ENCODE results near the gene CLMN. TPM values are rescaled to one million over a fixed set of nuclear protein-coding genes. Genes with fewer than 3 reads are reported as not detected.

The CLMN gene
- total RNA-seq: 1 to 10 TPM; 2.6 to 3.5 TPM

DNA sequence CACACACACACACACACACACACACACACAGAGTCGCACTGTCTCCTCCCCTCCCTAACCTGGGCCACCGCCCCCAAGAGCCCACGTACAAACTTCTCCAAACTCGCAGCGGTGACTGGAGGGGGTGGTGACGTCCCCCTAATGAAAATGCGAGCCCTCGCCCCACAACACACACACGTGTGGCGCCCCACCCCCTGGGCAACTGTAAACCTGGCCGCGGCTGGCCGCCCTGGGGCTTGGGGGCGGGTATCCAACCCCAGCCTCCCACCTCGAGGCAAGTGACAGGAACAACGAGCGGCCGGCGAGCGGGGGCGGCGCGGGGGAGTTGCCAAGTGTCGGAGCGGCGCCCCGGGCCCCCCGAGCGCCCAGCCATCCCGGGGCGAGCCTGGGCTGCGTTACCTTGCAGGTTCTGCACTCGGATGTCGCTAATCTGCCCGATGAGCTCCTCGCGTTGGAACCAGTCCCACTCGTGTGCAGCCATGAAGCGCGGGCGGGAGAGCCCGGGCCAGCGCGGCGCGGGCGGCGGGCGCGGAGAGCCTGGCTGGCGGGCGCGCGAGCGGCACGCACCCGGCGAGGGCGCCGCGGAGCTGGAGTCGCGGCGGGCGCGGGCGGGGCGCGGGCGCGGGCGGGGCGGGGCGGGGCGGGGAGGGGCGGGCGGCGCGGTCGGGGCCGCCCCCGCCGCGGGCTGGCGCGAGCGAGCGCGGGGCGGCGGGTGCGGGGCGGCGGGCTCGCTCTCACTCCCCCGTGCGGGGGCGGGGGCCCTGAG is at the start of gene CLMN:
CLMN (minus strand) TSS at position 597 of the 766 bp plus-strand sequence; CDS start at position 481, 116 bp downstream.
- Mint-ChIP-seq H3K4me1 (ENCODE audit: low read depth in 2 of 2) (peaks cover 4 to 10% of the 10 kb centered on the region in 2 donors), H3K27ac (no peak within 1 kb of the TSS), H3K27me3 (peaks cover 32 to 39% of the 10 kb centered on the region in 2 donors), H3K4me3 (peak within 1 kb of the TSS; percentile 62), H3K36me3 (no peaks in the 10 kb centered on the region), H3K9me3 (no peaks in the 10 kb centered on the region)
- ATAC-seq (peak; percentile 59 to 76), DNase-seq (ENCODE audit: low spot score) (no peak)

DNA sequence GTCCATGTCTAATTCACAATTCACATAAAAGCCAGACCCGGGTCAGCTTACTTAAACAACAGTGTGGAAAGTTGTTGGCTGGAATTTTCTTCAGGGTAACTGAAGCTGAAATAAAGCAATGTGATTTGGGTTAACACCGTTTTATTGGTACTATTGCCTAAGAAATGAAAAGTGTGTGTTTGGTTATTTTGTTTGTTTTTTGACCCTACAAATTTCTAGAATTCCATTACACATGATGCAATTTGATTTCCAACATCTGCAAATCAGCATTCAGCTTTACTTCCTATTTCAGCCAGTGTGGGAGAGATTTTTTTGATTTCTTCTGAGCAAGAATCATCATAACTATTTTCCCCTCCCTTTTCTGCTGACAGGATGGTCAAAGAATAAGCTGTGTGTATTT is 45.7 kb upstream of the CLMN start:
- H3K4me1 Mint-ChIP-seq (ENCODE audit: low read depth in 2 of 2): no peaks in the 10 kb centered on the region

DNA sequence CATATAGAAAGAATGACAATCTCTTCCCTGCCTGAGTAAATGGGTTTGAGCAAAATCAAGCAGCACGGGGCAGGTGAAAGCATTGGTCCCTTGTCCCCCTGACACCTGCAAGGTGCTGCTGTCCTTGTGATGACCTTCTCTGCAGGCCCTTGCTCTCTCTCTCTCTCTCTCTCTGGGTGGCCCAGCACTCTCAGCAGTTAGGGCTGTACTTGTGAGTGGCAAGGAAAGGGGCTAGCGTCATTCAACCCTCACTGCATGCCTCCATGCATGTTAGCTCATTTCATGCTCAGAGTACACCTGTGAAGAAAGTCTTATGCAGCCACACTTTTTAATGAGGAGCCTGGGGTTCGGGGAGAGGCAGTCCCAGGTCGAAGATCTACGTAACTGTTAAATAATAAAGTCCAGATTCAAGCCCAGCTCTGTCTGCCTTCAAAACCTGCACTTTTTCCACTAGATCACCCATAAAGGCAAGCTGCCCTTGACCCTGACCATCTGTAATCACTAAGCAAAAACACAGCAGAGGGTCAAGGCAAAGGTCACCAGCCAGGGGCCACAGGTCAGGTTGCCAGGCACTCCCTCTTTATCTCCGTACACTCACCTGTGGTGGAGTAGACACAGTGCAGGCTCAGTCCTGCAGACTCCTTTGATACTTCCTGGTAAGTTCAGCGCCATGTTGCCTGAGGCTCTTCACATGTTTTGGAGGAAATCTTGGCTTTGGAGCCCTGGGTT is 44.9 kb upstream of the CLMN start:
- no peak for DNase-seq (ENCODE audit: low spot score)
- Mint-ChIP-seq H3K4me3 (no peak overlapping the region), H3K9me3 (no peaks in the 10 kb centered on the region), H3K27ac (no peak overlapping the region), H3K4me1 (ENCODE audit: low read depth in 2 of 2) (no peaks in the 10 kb centered on the region), H3K27me3 (peaks cover 18 to 52% of the 10 kb centered on the region in 2 donors), H3K36me3 (no peaks in the 10 kb centered on the region)
- no peak for ATAC-seq

More for the DNA sequence above, 45.7 kb upstream of the CLMN start:
- no peak for ATAC-seq
- Mint-ChIP-seq H3K27me3 (peaks cover 18 to 51% of the 10 kb centered on the region in 2 donors), H3K4me3 (no peak overlapping the region), H3K36me3 (no peaks in the 10 kb centered on the region), H3K27ac (no peak overlapping the region), H3K9me3 (no peaks in the 10 kb centered on the region)
- no peak for DNase-seq (ENCODE audit: low spot score)

DNA sequence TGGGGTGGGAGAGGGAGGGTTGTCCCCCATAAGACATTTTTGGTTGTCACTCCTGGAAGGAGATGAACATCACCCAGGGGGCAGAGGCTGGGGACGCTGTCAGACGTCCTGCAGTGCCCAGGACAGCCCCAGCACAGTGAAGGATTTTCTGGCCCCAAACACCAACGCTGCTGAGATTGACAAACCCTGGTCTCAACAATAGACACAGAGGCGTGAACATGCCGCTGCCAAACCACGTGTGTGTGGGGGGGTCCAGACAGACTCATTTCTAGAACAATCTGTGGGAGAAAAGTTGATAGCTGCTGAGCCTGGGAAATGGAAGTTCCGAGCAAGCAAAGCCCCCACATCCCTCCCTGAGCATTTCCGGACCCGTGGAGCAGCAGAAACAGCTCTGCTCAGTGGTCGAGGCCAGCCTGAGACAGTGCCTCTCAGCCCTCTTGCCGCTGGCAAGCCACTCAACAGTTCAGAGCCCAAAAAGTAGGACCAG is 43.8 kb upstream of the CLMN start:
- ATAC-seq (peak in 1 of 2 donors; percentile 28), DNase-seq (ENCODE audit: low spot score) (no peak)
- Mint-ChIP-seq H3K4me1 (ENCODE audit: low read depth in 2 of 2) (no peaks in the 10 kb centered on the region), H3K27me3 (peaks cover 18 to 52% of the 10 kb centered on the region in 2 donors), H3K9me3 (no peaks in the 10 kb centered on the region), H3K27ac (no peak overlapping the region), H3K4me3 (no peak overlapping the region), H3K36me3 (no peaks in the 10 kb centered on the region)

DNA sequence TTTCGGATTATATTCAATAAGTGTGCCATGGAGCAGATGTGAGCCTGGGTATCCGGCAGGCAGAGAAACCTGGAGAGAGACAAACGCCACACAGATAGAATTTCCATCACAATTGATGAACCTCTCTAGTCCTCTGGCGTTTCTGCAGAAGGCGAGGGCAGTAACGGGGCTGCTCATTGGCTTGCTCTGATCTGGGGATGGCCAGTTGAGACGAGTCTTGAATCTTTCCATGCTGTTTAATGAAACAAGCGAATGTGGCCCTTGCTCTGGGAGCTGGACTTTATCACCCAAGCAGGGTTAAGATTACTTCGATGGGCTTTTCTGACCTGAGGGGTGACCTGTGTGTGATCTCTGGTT is 42.4 kb upstream of the CLMN start:
- peaks cover 18 to 45% of the 10 kb centered on the region in 2 donors for H3K27me3 Mint-ChIP-seq
- no peaks in the 10 kb centered on the region for H3K36me3 Mint-ChIP-seq
- no peaks in the 10 kb centered on the region for H3K4me1 Mint-ChIP-seq (ENCODE audit: low read depth in 2 of 2)
- no peak overlapping the region for H3K27ac Mint-ChIP-seq
- ATAC-seq (no peak), DNase-seq (ENCODE audit: low spot score) (no peak)
- H3K9me3 Mint-ChIP-seq: no peaks in the 10 kb centered on the region
- H3K4me3 Mint-ChIP-seq: no peak overlapping the region

GRCh38 chr14:95361373-95362137 is 41.8 kb upstream of the CLMN start:
- H3K9me3 Mint-ChIP-seq: no peaks in the 10 kb centered on the region
- ATAC-seq (peak; percentile 54 to 66), DNase-seq (ENCODE audit: low spot score) (peak; percentile 65)
- H3K27me3 Mint-ChIP-seq: peaks cover 18 to 41% of the 10 kb centered on the region in 2 donors
- H3K27ac Mint-ChIP-seq: no peak overlapping the region
- H3K36me3 Mint-ChIP-seq: no peaks in the 10 kb centered on the region
- H3K4me1 Mint-ChIP-seq (ENCODE audit: low read depth in 2 of 2): no peaks in the 10 kb centered on the region
- H3K4me3 Mint-ChIP-seq: no peak overlapping the region

DNA sequence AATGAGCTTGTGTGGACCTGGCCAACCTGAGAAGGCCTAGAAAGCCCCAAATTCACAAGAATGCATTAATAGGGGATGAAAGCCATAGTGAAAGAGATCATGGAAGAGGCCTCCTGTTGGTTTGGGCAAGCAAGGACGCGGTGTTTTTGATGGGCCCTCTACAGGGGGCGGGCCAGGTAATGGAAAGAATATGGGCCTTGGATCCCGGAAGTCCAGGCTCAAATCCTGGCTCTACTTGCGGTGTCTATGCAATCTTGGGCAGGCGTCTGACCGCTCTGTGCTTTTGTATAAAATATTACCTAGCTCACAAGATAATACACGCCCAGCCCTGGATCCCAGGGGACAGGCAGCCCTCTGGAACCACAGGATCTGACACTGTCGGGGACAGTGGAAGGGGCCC is 41.1 kb upstream of the CLMN start:
- no peaks in the 10 kb centered on the region for H3K4me1 Mint-ChIP-seq (ENCODE audit: low read depth in 2 of 2)
- no peaks in the 10 kb centered on the region for H3K36me3 Mint-ChIP-seq
- H3K9me3 Mint-ChIP-seq: no peaks in the 10 kb centered on the region
- H3K27ac Mint-ChIP-seq: no peak overlapping the region
- no peak overlapping the region for H3K4me3 Mint-ChIP-seq
- no peak for DNase-seq (ENCODE audit: low spot score)
- H3K27me3 Mint-ChIP-seq: peaks cover 13 to 34% of the 10 kb centered on the region in 2 donors
- ATAC-seq: no peak

DNA sequence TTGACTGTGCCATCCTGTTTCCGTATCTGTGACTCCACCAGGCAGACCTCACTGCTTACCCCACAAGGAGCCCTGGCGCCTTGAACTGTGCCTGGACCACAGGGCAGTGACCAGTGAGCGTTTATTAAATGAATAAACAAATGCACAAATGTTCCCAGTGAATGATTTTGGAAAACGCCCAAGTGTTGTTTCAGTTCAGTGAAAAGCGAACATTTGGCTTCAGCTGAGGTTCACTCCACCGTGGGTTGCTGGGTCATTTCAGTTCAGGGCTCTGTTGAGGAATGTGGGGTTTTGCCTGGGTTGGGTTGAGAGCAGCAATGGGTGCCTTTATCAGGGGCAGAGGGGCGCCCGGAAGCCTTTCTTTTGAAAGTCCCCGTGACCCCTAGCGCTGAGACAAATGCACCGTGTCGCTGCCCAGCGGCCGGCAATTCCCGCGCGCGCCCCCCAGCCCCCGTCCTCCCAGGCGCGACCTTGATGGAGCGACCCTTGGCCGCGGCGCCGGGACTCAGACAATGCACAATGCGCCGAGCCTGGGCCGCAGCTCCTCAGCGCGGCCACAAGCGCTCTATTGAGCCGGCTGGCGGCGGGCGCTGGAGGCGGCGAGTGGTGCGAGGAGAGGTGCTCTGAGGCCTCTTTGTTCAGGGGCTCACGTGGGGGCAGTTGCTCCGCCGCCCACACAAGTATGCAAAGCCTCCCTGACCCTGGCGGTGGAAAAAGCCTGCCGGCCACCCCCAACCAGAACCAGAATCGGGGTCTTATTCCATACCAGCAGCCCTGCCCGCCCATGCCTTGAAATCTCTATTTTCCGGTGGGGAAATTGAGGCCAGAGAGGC is 40.5 kb upstream of the CLMN start:
- no peak overlapping the region for H3K4me3 Mint-ChIP-seq
- H3K36me3 Mint-ChIP-seq: no peaks in the 10 kb centered on the region
- no peaks in the 10 kb centered on the region for H3K9me3 Mint-ChIP-seq
- H3K27ac Mint-ChIP-seq: no peak overlapping the region
- DNase-seq (ENCODE audit: low spot score): no peak
- ATAC-seq: no peak
- H3K27me3 Mint-ChIP-seq: peaks cover 11 to 30% of the 10 kb centered on the region in 2 donors
- no peaks in the 10 kb centered on the region for H3K4me1 Mint-ChIP-seq (ENCODE audit: low read depth in 2 of 2)

DNA sequence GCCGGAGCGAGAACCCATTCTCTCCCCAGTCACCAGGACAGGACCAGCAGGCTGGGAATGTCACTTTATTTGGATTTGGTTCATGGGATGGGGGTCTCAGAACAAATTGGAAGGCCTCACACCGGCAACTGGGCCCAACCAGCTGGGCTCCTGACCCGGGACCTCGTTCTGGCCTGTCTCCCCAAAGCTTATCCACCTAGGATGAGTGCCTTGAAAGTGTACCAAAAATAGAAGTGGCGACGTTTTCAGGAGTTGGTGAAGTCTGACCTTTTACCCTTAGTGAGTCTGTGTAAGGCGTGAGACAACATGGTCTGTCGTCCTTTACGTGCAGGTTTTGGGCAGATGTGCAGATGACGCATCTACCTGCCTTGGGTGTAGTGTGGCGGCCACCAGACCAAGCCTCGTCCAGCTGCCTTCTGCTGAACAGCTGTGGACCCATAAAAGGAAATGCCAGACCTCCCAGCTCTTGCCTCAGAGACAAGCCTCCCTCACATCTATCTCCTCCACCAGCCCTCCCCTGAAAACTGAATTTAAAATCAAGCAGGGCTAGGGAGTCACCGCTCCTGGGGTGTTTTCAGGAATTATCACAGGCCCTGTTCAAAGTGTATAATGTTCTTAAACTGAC is 36.6 kb upstream of the CLMN start:
- no peaks in the 10 kb centered on the region for H3K4me1 Mint-ChIP-seq (ENCODE audit: low read depth in 2 of 2)
- peaks cover 20 to 21% of the 10 kb centered on the region in 2 donors for H3K27me3 Mint-ChIP-seq
- no peak overlapping the region for H3K4me3 Mint-ChIP-seq
- H3K9me3 Mint-ChIP-seq: peaks cover 3% of the 10 kb centered on the region
- H3K27ac Mint-ChIP-seq: no peak overlapping the region
- ATAC-seq: no peak
- no peaks in the 10 kb centered on the region for H3K36me3 Mint-ChIP-seq
- no peak for DNase-seq (ENCODE audit: low spot score)

GRCh38 chr14:95355422-95355821 is 35.7 kb upstream of the CLMN start:
- DNase-seq (ENCODE audit: low spot score) (no peak), ATAC-seq (no peak)
- Mint-ChIP-seq H3K27ac (no peak overlapping the region), H3K4me3 (no peak overlapping the region), H3K36me3 (no peaks in the 10 kb centered on the region), H3K4me1 (ENCODE audit: low read depth in 2 of 2) (no peaks in the 10 kb centered on the region), H3K27me3 (peaks cover 16 to 20% of the 10 kb centered on the region in 2 donors), H3K9me3 (peaks cover 3% of the 10 kb centered on the region)

GRCh38 chr14:95354834-95355233 is 35.1 kb upstream of the CLMN start:
- Mint-ChIP-seq H3K4me1 (ENCODE audit: low read depth in 2 of 2) (no peaks in the 10 kb centered on the region), H3K27ac (no peak overlapping the region), H3K4me3 (no peak overlapping the region), H3K36me3 (no peaks in the 10 kb centered on the region), H3K27me3 (peaks cover 20 to 24% of the 10 kb centered on the region in 2 donors), H3K9me3 (peaks cover 3% of the 10 kb centered on the region)
- DNase-seq (ENCODE audit: low spot score): no peak
- ATAC-seq: no peak

DNA sequence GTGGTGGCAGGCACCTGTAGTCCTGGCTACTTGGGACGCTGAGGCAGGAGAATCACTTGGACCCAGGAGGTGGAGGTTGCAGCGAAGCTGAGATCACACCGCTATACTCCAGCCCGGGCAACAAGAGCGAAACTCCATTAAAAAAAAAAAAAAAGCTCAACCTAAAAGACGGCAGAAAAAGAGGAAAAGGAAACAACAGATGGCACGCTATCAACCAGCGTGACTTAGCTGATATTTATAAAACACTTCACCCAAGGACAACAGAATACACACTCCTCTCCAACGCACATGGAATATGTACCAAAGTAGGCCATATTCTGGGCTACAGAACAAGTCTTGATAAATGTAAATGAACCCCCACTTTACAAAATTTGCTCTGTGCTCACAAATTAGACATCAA is 34.0 kb upstream of the CLMN start:
- ATAC-seq (no peak), DNase-seq (ENCODE audit: low spot score) (no peak)
- no peak overlapping the region for H3K27ac Mint-ChIP-seq
- peaks cover 3% of the 10 kb centered on the region for H3K9me3 Mint-ChIP-seq
- no peaks in the 10 kb centered on the region for H3K36me3 Mint-ChIP-seq
- H3K4me1 Mint-ChIP-seq (ENCODE audit: low read depth in 2 of 2): no peaks in the 10 kb centered on the region
- peaks cover 20 to 26% of the 10 kb centered on the region in 2 donors for H3K27me3 Mint-ChIP-seq
- no peak overlapping the region for H3K4me3 Mint-ChIP-seq

DNA sequence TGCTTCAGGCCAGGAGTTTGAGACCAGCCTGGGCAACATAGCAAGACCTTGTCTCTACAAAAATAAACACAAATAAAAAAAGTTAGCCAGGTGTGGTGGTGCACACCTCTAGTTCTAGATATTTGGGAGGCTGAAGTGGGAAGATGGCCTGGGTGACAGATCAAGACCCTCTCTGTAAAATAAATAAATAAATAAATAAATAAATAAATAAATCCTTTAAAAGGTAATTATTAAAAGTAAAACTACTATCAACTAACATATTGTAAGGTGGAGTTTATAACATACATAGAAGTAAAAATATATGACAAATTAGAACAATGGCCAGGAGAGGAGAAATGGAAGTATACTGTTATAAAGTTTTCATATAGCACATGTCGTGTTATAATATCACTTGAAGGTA is 33.3 kb upstream of the CLMN start:
- Mint-ChIP-seq H3K27me3 (peaks cover 22 to 26% of the 10 kb centered on the region in 2 donors), H3K4me3 (no peak overlapping the region), H3K27ac (no peak overlapping the region), H3K36me3 (no peaks in the 10 kb centered on the region), H3K9me3 (peaks cover 3% of the 10 kb centered on the region), H3K4me1 (ENCODE audit: low read depth in 2 of 2) (no peaks in the 10 kb centered on the region)
- DNase-seq (ENCODE audit: low spot score): no peak
- ATAC-seq: no peak
